Measurements from ENCODE around the gene GPR3. TPM values are rescaled to one million over a fixed set of nuclear protein-coding genes. Genes with fewer than 3 reads are reported as not detected.

Gene GPR3
- total RNA-seq, 4 donors from 2014 or later, result 0.36 to 0.81 TPM; not detected in 2

DNA sequence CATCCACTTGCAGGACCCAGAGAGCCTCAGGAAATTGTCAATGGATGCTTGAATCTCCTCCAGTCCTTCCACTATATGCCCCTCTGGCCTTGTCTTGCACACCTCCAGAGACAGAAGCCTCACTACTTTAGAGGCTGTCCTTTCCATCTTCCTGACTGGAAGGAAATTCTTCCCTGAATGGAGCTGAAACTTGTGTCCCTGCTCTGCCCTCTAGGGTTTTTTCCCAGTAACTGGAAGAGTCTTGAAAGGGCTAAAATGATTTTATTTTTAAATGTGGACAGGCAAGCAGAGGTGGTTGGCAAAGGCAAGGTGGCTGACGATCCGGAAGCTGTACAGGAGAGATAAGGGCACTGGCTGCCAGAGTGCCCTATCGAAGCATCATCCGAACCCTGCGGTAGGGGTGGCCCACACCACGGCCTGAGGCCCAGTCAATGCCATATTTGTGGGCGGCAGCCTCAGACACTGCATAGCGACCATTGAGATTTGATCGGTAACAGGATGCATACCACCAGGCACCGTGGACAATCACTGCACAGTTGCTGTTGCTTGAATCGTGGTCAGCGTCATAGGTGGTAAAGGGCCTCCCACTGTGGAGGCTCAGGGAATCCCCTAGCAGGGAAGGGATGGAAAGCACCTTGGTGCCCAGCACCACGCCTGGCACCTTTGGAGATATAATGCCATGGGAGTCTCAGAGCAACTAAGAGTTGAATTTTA is 23.4 kb upstream of the GPR3 start:
- no peaks in the 10 kb centered on the region for H3K27me3 ChIP-seq
- peaks cover 6% of the 10 kb centered on the region for H3K36me3 ChIP-seq
- TF ChIP-seq CTCF (IDR thresholded peaks at IDR 0.05) (no peak), EP300 (IDR thresholded peaks at IDR 0.05) (no peak)
- WGBS, result 63% methylated on average over 13 of the region's 13 CpGs
- peaks cover 58% of the 10 kb centered on the region for H3K4me1 ChIP-seq
- H3K9me3 ChIP-seq, result no peaks in the 10 kb centered on the region
- DNase-seq (ENCODE audit: low spot score in 2 of 2), result no peak
- H3K4me3 ChIP-seq, result no peak overlapping the region
- H3K27ac ChIP-seq, result peak overlapping the region; percentile 67

DNA sequence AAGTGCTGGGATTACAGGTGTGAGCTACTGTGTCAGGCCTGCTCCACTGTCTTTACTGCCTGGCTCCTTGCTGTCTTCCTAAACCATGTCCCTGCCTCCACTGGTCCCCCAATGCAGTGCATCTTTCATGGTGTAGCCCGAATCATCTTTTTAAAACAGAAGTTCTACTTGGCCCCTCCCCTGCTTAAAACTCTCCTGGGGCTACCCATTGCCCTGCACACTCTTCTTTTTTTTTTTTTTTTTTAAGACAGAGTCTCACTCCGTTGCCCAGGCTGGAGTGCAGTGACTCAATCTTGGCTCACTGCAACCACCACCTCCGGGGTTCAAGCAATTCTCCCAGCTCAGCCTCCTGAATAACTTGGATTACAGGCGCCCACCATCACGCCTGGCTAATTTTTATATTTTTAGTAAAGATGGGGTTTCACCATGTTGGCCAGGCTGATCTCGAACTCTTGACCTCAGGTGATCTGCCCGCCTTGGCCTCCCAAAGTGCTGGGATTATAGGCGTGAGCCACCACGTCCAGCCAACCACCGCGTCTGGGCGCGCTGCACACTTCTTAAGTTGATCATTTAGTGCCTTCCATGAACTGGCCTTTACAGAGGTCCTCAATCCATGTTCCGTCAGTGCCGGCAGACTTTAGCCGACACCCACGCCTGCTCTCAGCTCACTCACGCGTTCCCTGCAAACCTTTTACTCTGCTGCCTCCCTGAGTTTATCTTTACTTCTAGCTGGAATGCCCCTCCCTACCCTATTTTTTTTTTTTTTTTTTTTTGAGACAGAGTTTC is 20.2 kb upstream of the GPR3 start:
- peaks cover 40% of the 10 kb centered on the region for H3K4me1 ChIP-seq
- H3K9me3 ChIP-seq, result no peaks in the 10 kb centered on the region
- no peaks in the 10 kb centered on the region for H3K36me3 ChIP-seq
- TF ChIP-seq POLR2A (IDR thresholded peaks at IDR 0.05) (no peak), CTCF (IDR thresholded peaks at IDR 0.05) (no peak), POLR2AphosphoS5 (IDR thresholded peaks at IDR 0.05) (no peak), EP300 (IDR thresholded peaks at IDR 0.05) (no peak)
- WGBS, result 65% methylated on average over 19 of the region's 19 CpGs
- no peaks in the 10 kb centered on the region for H3K27me3 ChIP-seq
- no peak overlapping the region for H3K4me3 ChIP-seq
- DNase-seq (ENCODE audit: low spot score in 2 of 2), result no peak
- H3K27ac ChIP-seq, result no peak overlapping the region

DNA sequence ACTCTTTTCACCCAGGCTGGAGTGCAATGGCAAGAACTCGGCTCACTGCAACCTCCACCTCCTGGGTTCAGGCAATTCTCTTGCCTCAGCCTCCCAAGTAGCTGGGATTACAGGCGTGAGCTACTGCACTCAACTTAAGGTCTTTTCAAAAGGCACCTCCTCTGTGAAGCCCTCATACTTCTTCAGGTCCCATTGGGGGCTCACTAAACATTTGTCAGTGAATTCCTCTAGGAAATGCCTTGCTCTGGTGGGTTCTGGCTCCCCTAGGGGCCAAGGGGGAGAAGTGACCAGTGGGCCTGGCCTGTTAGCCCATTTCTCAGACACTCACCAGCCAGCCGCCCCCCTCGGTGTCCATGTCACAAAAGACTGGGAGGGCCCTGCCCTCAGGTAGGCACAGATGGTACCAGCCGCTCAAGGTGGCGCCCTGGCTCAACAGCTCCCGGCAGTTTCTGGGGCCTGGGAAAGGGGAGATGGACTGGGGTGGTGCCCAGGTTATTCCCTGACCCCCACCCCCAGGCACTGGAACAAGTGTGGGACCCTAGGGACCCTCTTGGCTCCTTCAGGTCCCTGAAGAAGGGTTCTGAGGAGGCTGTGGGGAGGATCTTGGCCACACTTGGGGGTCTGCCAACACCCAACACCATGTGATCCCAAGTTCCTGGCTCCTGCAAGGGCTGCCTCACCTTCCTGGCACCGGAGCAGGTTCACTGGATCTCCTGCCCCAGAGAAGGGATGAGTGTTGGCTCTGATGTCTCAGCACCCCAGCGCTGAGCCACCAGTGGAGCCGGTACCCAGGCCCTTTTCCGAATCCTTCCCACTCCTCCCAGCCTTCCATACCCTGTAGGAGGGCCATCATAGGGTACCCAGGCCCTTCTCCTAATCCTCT is 19.4 kb upstream of the GPR3 start:
- no peaks in the 10 kb centered on the region for H3K36me3 ChIP-seq
- peak in 1 of 2 donors; percentile 63 for DNase-seq (ENCODE audit: low spot score in 2 of 2)
- no peak overlapping the region for H3K27ac ChIP-seq
- H3K4me1 ChIP-seq, result peaks cover 35% of the 10 kb centered on the region
- H3K9me3 ChIP-seq, result no peaks in the 10 kb centered on the region
- H3K4me3 ChIP-seq, result no peak overlapping the region
- 67% methylated on average over 7 of the region's 11 CpGs for WGBS
- no peaks in the 10 kb centered on the region for H3K27me3 ChIP-seq
- TF ChIP-seq EP300 (IDR thresholded peaks at IDR 0.05) (no peak), POLR2AphosphoS5 (IDR thresholded peaks at IDR 0.05) (no peak), CTCF (IDR thresholded peaks at IDR 0.05) (no peak), POLR2A (IDR thresholded peaks at IDR 0.05) (no peak)

GRCh38 chr1:27374362-27375086 is 17.9 kb upstream of the GPR3 start, which contains the start of gene FCN3:
FCN3 (minus strand) TSS chr1:27374824; CDS start chr1:27374818, 6 bp downstream.
- Histone ChIP-seq H3K27me3 (no peaks in the 10 kb centered on the region), H3K36me3 (no peaks in the 10 kb centered on the region), H3K4me3 (no peak within 1 kb of the TSS), H3K9me3 (no peaks in the 10 kb centered on the region), H3K27ac (no peak within 1 kb of the TSS), H3K4me1 (peaks cover 35% of the 10 kb centered on the region)
- WGBS, result 85% methylated on average over 4 of the region's 4 CpGs
- DNase-seq (ENCODE audit: low spot score in 2 of 2), result no peak
- TF ChIP-seq POLR2AphosphoS5 (IDR thresholded peaks at IDR 0.05), result no peak
- TF ChIP-seq POLR2A (IDR thresholded peaks at IDR 0.05), result no peak
- TF ChIP-seq EP300 (IDR thresholded peaks at IDR 0.05), result no peak
- no peak for TF ChIP-seq CTCF (IDR thresholded peaks at IDR 0.05)
